ENCODE results near the gene CYP3A4. TPM values are rescaled to one million over a fixed set of nuclear protein-coding genes. Genes with fewer than 3 reads are reported as not detected.

The CYP3A4 gene
- total and polyA plus RNA-seq, 2 of the 13 experiments (the other 11 are each of a cell fraction or from before 2014, with no cell fraction given), result 0.11 to 0.24 TPM

DNA sequence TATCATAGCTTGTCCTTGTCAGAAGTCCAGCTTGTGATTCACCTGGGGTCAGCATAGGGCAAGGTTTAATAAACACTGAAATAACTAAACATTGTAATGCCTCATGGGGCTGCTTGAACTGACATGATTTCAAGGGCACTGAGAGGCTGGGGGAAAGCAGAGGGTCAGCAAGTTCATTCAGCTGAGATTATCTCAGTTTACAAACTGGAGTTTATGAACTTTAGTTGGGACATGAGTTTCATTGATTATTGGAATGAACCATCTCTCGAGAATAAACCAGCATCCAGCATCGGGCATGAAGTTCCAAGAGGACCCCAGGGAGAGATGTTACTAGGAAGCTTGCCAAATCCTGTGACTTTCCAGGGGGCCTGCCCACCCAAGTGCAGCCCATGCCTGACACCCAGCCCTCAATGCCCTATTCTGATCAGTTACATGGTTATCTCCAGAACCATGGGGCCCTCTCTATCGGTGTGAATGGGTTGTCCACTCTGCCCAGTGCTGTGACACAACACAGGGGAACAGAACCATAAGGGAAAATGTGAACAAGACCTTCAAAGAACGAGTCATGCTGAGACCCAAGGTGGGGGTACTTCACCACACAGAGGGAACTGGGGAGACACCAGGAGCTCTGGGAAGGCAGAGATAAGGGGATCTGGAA lies 41.1 kb downstream of the CYP3A4 start (continued):
- TF ChIP-seq, protein P1, sequence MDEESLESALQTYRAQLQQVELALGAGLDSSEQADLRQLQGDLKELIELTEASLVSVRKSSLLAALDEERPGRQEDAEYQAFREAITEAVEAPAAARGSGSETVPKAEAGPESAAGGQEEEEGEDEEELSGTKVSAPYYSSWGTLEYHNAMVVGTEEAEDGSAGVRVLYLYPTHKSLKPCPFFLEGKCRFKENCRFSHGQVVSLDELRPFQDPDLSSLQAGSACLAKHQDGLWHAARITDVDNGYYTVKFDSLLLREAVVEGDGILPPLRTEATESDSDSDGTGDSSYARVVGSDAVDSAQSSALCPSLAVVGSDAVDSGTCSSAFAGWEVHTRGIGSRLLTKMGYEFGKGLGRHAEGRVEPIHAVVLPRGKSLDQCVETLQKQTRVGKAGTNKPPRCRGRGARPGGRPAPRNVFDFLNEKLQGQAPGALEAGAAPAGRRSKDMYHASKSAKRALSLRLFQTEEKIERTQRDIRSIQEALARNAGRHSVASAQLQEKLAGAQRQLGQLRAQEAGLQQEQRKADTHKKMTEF (CRISPR knock-in tag; IDR thresholded peaks at IDR 0.05), result peak; percentile 42; the same call in 1 of the 2 replicates
- peak; percentile 86; the same call in 1 of the 2 replicates for TF ChIP-seq FOXJ3 (CRISPR knock-in tag; IDR thresholded peaks at IDR 0.05; ENCODE audit: borderline replicate concordance)
- TF ChIP-seq JUNB (CRISPR knock-in tag; IDR thresholded peaks at IDR 0.05; ENCODE audit: borderline replicate concordance), result peak; percentile 57; the same call in 1 of the 2 replicates
- peak; percentile 15; the same call in 1 of the 2 replicates for TF ChIP-seq ZNF12 (CRISPR knock-in tag; IDR thresholded peaks at IDR 0.05)
- peak; percentile 56; the same call in 1 of the 2 replicates for TF ChIP-seq HOXA3 (CRISPR knock-in tag; IDR thresholded peaks at IDR 0.05)
- no peak for TF ChIP-seq ZNF296 (CRISPR knock-in tag; conservative IDR thresholded peaks at IDR 0.05)
- TF ChIP-seq FOXA3 (CRISPR knock-in tag; IDR thresholded peaks at IDR 0.05), result peak; percentile 87
- TF ChIP-seq, protein P2, sequence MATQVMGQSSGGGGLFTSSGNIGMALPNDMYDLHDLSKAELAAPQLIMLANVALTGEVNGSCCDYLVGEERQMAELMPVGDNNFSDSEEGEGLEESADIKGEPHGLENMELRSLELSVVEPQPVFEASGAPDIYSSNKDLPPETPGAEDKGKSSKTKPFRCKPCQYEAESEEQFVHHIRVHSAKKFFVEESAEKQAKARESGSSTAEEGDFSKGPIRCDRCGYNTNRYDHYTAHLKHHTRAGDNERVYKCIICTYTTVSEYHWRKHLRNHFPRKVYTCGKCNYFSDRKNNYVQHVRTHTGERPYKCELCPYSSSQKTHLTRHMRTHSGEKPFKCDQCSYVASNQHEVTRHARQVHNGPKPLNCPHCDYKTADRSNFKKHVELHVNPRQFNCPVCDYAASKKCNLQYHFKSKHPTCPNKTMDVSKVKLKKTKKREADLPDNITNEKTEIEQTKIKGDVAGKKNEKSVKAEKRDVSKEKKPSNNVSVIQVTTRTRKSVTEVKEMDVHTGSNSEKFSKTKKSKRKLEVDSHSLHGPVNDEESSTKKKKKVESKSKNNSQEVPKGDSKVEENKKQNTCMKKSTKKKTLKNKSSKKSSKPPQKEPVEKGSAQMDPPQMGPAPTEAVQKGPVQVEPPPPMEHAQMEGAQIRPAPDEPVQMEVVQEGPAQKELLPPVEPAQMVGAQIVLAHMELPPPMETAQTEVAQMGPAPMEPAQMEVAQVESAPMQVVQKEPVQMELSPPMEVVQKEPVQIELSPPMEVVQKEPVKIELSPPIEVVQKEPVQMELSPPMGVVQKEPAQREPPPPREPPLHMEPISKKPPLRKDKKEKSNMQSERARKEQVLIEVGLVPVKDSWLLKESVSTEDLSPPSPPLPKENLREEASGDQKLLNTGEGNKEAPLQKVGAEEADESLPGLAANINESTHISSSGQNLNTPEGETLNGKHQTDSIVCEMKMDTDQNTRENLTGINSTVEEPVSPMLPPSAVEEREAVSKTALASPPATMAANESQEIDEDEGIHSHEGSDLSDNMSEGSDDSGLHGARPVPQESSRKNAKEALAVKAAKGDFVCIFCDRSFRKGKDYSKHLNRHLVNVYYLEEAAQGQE (IDR thresholded peaks at IDR 0.05; ENCODE audit: borderline replicate concordance in 1 of 2, low read depth in 1 of 2, low read length in 2 of 2), result no peak
- TF ChIP-seq, protein P3, sequence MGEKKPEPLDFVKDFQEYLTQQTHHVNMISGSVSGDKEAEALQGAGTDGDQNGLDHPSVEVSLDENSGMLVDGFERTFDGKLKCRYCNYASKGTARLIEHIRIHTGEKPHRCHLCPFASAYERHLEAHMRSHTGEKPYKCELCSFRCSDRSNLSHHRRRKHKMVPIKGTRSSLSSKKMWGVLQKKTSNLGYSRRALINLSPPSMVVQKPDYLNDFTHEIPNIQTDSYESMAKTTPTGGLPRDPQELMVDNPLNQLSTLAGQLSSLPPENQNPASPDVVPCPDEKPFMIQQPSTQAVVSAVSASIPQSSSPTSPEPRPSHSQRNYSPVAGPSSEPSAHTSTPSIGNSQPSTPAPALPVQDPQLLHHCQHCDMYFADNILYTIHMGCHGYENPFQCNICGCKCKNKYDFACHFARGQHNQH (CRISPR knock-in tag; IDR thresholded peaks at IDR 0.05), result peak; percentile 60; the same call in 1 of the 2 replicates
- no peak for TF ChIP-seq SMAD1 (CRISPR knock-in tag; IDR thresholded peaks at IDR 0.05; ENCODE audit: borderline replicate concordance, low read depth)
- TF ChIP-seq, protein P4, sequence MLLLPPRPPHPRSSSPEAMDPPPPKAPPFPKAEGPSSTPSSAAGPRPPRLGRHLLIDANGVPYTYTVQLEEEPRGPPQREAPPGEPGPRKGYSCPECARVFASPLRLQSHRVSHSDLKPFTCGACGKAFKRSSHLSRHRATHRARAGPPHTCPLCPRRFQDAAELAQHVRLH (CRISPR knock-in tag; IDR thresholded peaks at IDR 0.05; ENCODE audit: borderline replicate concordance, low read depth), result 0 out of 2 replicates have a peak, but pooled peaks have one; percentile 49
- TF ChIP-seq RXRA (CRISPR knock-in tag; IDR thresholded peaks at IDR 0.05), result peak; percentile 80; the same call in 1 of the 2 replicates
- TF ChIP-seq NONO (IDR thresholded peaks at IDR 0.05), result no peak
- TF ChIP-seq NONO (CRISPR knock-in tag; conservative IDR thresholded peaks at IDR 0.05), result peak; percentile 70; the same call in 1 of the 2 replicates
- peak in 1 of 2 experiments; percentile 34; a peak in 1 of 4 replicates for TF ChIP-seq KLF16 (CRISPR knock-in tag; IDR thresholded peaks at IDR 0.05)
- TF ChIP-seq ZNF780A (CRISPR knock-in tag; IDR thresholded peaks at IDR 0.05), result no peak
- 0 out of 2 replicates have a peak, but pooled peaks have one; percentile 8 for TF ChIP-seq KAT2B (IDR thresholded peaks at IDR 0.05; ENCODE audit: borderline replicate concordance, low read depth, low read length)
- peak; percentile 63; the same call in 1 of the 2 replicates for TF ChIP-seq HOXD1 (CRISPR knock-in tag; IDR thresholded peaks at IDR 0.05)
- no peak for TF ChIP-seq FIP1L1 (IDR thresholded peaks at IDR 0.05; ENCODE audit: borderline replicate concordance, insufficient read depth, low read depth, low read length)
- TF ChIP-seq, protein P5, sequence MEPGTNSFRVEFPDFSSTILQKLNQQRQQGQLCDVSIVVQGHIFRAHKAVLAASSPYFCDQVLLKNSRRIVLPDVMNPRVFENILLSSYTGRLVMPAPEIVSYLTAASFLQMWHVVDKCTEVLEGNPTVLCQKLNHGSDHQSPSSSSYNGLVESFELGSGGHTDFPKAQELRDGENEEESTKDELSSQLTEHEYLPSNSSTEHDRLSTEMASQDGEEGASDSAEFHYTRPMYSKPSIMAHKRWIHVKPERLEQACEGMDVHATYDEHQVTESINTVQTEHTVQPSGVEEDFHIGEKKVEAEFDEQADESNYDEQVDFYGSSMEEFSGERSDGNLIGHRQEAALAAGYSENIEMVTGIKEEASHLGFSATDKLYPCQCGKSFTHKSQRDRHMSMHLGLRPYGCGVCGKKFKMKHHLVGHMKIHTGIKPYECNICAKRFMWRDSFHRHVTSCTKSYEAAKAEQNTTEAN (CRISPR knock-in tag; conservative IDR thresholded peaks at IDR 0.05), result no peak; the same call in 1 of the 2 replicates
- TF ChIP-seq NR2C2 (CRISPR knock-in tag; IDR thresholded peaks at IDR 0.05; ENCODE audit: borderline replicate concordance), result peak; percentile 65; the same call in 1 of the 2 replicates

Measured in HepG2 (cell line).